Nephron progenitor cell (in vitro differentiated cells): ENCODE data around the gene OTOP3.

ENCODE experiments used
- DNase-seq: peaks from one replicate; pipeline ENCODE4 v3.0.0; 2021
- H3K27ac Mint-ChIP-seq: 2 replicates; pipeline ENCODE4 v1.8.0; 2021; ENCODE audit warnings: mild to moderate bottlenecking, moderate library complexity, mixed read lengths
- H3K27me3 Mint-ChIP-seq: 2 replicates; pipeline ENCODE4 v1.8.0; 2021; ENCODE audit warnings: mild to moderate bottlenecking, low read depth, mixed read lengths; ENCODE audit not compliant: poor library complexity
- H3K36me3 Mint-ChIP-seq: 2 replicates; pipeline ENCODE4 v1.8.0; 2021; ENCODE audit warnings: low read depth, mixed read lengths
- H3K4me1 Mint-ChIP-seq: 2 replicates; pipeline ENCODE4 v1.8.0; 2021; ENCODE audit warnings: mixed read lengths
- H3K4me3 Mint-ChIP-seq: 2 replicates; pipeline ENCODE4 v1.8.0; 2021; ENCODE audit warnings: mild to moderate bottlenecking, moderate library complexity, mixed read lengths
- H3K9me3 Mint-ChIP-seq: 2 replicates; pipeline ENCODE4 v1.8.0; 2021; ENCODE audit warnings: mild to moderate bottlenecking, moderate library complexity, mixed read lengths
- CTCF ChIP-seq: fragments of 200-600 bp; sonication (generic); IDR thresholded peaks from 2 replicates; pipeline ENCODE4 v1.5.0; 2021; ENCODE audit warnings: antibody characterized with exemption

The OTOP3 gene

DNA sequence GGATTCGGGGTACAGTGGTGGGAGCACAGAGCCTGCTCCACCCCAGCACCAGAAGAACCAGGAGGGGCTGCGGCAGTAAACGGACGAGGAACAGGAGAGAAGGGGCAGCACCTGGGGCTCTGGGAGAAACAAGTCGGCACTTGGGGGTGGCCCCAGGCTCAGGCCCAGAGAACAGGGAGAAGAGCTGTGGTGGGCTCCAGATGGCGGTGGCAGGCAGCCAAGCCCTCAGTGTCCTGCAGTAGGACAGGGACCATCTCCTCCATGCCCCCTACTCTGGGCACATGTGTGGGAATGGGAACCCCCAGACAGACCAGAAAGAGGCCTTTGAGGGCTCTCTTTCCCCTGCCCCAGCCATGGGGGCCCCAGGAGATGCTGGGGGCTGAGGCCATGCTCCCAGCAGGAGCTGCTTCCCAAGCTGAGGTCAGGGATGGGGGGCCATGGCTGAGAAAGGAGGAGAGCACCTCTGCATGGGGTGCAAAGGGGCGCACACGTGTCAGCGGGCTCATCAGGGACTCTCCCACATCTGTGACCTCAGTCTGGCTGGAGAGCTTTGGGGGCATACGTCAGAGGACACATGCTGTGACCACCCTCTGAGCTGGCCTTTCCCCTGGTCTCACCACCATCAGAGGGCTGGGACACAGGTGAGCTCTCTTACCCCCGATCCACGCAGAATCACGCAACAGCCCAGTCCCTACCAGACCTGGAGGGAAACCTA lies 19.4 kb upstream of the OTOP3 start:
- H3K27ac Mint-ChIP-seq: no peak overlapping the region
- H3K4me1 Mint-ChIP-seq: peaks cover 15% of the 10 kb centered on the region
- no peak overlapping the region for H3K4me3 Mint-ChIP-seq
- peaks cover 37% of the 10 kb centered on the region for H3K27me3 Mint-ChIP-seq
- no peaks in the 10 kb centered on the region for H3K36me3 Mint-ChIP-seq
- peaks cover 3% of the 10 kb centered on the region for H3K9me3 Mint-ChIP-seq
- TF ChIP-seq CTCF: no peak
- no peak for DNase-seq

GRCh38 chr17:74916851-74917199 lies 18.9 kb upstream of the OTOP3 start:
- no peak for DNase-seq
- peaks cover 42% of the 10 kb centered on the region for H3K27me3 Mint-ChIP-seq
- H3K9me3 Mint-ChIP-seq: peaks cover 3% of the 10 kb centered on the region
- no peaks in the 10 kb centered on the region for H3K36me3 Mint-ChIP-seq
- H3K4me3 Mint-ChIP-seq: no peak overlapping the region
- peaks cover 20% of the 10 kb centered on the region for H3K4me1 Mint-ChIP-seq
- H3K27ac Mint-ChIP-seq: no peak overlapping the region
- TF ChIP-seq CTCF: no peak

- peaks cover 44% of the 10 kb centered on the region for H3K27me3 Mint-ChIP-seq
- DNase-seq: no peak
- no peaks in the 10 kb centered on the region for H3K36me3 Mint-ChIP-seq
- H3K4me1 Mint-ChIP-seq: peaks cover 26% of the 10 kb centered on the region
- TF ChIP-seq CTCF: no peak
- peaks cover 3% of the 10 kb centered on the region for H3K9me3 Mint-ChIP-seq
- H3K4me3 Mint-ChIP-seq: no peak overlapping the region
- no peak overlapping the region for H3K27ac Mint-ChIP-seq
Measured at GRCh38 chr17:74917430-74917829, 18.3 kb upstream of the OTOP3 start.

- Mint-ChIP-seq H3K27ac (peak overlapping the region; percentile 71), H3K4me3 (no peak overlapping the region), H3K4me1 (peaks cover 29% of the 10 kb centered on the region), H3K9me3 (peaks cover 2% of the 10 kb centered on the region), H3K27me3 (peaks cover 51% of the 10 kb centered on the region), H3K36me3 (no peaks in the 10 kb centered on the region)
- no peak for DNase-seq
- TF ChIP-seq CTCF: no peak
Measured at GRCh38 chr17:74918906-74919305, 16.8 kb upstream of the OTOP3 start.

DNA sequence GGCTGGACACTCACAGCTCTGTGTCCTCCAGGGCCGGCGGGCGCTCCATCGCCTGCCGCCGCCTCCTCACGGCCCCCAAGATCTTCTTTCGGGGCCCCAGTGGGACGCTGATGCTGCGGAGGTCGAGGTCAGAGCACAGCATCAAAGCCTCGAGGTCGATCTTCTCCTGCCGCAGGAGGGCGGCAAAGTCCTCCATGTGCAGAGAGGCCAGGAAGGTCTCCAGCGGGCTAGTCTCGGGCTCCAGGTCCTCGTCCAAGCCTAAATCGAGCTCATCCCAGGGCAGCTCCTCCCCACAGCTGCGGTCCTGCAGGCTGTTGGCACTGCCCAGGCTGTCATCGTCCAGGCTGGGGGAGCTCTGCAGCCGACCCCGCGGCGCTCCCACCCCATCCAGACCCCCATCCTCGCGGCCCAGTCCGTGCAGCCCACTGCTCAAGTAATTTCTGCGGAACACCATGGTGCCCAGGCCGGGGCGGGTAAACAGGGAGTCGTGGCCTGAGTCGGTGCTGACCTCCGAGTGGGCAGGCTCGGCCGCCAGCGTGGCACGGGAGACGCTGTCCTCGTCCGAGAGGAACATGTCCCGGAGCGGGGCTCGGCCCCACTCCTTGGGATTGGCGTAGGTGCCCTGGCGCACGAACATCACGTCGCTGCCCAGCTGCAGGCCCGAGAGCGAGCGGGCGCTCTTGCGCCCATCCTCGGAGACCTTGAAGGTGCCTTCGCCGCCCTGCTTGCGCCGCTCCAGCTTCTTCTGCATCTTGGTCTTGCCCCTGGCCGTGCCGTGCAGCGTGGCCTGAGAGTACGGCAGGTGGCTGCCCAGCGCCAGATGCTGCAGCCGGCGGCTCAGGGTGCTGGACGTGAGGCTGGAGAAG lies 16.0 kb upstream of the OTOP3 start:
- H3K27me3 Mint-ChIP-seq: peaks cover 58% of the 10 kb centered on the region
- H3K27ac Mint-ChIP-seq: no peak overlapping the region
- H3K9me3 Mint-ChIP-seq: no peaks in the 10 kb centered on the region
- no peaks in the 10 kb centered on the region for H3K36me3 Mint-ChIP-seq
- H3K4me3 Mint-ChIP-seq: no peak overlapping the region
- DNase-seq: peak; percentile 43
- peaks cover 31% of the 10 kb centered on the region for H3K4me1 Mint-ChIP-seq
- no peak for TF ChIP-seq CTCF
